ENCODE data around the gene SCN4A. TPM values are rescaled to one million over a fixed set of nuclear protein-coding genes. Genes with fewer than 3 reads are reported as not detected.

Gene SCN4A
- total RNA-seq, 2 experiments from 2014 or later, result 0.14 to 0.31 TPM

DNA sequence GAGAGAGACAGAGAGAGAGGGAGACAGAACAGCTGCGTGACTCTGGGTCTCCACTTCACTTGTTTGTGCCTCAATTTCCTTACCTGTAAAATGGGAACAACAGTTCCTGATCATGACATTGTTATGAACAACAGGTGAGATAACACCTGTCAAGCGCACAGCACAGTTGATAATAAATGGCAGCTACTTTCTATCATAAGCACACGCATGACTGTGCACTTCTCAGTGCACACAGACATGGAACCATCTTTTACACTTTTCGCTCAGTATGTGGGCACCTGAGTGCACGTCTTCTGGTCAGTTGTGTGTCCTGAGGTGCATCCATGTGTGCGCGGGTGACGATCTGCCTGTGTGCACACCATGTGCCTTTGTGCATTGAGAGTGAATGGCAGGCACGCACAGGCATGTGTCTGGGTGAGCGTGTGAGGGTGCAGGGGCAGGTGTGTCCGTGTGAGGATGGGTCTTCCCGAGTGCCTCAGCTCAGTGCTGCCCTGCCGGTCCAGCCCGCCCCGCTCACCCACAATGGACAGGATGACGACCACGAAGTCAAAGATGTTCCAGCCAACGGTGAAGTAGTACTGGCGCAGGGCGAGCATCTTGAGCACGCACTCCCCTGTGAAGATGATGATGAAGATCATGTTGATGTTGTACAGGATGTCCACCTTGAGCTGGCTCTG lies 30.3 kb downstream of the SCN4A start:
- H3K9me3 Mint-ChIP-seq, result no peaks in the 10 kb centered on the region
- no peaks in the 10 kb centered on the region for H3K36me3 Mint-ChIP-seq
- peaks cover 15% of the 10 kb centered on the region for H3K4me1 Mint-ChIP-seq
- DNase-seq, result no peak
- no peak overlapping the region for H3K4me3 Mint-ChIP-seq
- no peaks in the 10 kb centered on the region for H3K27me3 Mint-ChIP-seq
- no peak overlapping the region for H3K27ac Mint-ChIP-seq

DNA sequence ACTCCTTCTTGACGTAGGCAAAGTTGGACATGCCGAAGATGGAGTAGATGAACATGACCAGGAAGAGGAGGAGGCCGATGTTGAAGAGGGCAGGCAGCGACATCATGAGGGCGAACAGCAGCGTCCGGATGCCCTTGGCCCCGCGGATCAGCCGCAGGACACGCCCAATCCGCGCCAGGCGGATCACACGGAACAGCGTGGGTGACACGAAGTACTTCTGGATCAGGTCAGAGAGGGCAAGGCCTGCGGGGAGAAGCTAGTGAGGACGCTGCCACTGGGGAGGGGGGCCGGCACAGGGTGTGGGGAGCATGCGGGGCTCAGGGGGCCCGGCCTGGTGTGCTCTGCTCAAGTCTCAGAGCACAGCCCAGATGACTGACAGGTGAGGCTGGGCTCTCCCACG lies 31.0 kb downstream of the SCN4A start:
- Mint-ChIP-seq H3K27ac (no peak overlapping the region), H3K4me3 (no peak overlapping the region), H3K9me3 (no peaks in the 10 kb centered on the region)

DNA sequence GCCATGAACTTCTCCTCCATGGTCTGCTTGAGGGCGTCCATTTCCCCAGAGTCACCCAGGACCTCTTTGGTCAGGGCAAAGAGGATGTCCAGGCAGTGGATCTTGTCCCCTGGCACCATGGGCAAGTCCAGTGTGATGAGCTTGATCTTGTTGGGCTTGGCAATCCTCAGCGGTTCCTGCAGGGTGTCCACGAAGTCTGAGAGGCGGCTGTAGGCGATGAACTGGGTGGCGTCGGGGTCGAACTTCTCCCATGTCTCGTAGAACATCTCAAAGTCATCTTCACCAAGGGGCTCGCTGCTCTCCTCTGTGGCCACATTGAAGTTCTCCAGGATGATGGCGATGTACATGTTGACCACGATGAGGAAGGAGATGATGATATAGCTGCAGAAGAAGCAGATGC lies 31.6 kb downstream of the SCN4A start:
- Mint-ChIP-seq H3K27ac (no peak overlapping the region), H3K4me1 (peaks cover 10% of the 10 kb centered on the region), H3K4me3 (no peak overlapping the region), H3K36me3 (no peaks in the 10 kb centered on the region), H3K9me3 (no peaks in the 10 kb centered on the region), H3K27me3 (no peaks in the 10 kb centered on the region)
- no peak for DNase-seq

More for the DNA sequence above, 31.0 kb downstream of the SCN4A start:
- H3K36me3 Mint-ChIP-seq, result no peaks in the 10 kb centered on the region
- no peaks in the 10 kb centered on the region for H3K27me3 Mint-ChIP-seq
- peaks cover 14% of the 10 kb centered on the region for H3K4me1 Mint-ChIP-seq
- no peak for DNase-seq

DNA sequence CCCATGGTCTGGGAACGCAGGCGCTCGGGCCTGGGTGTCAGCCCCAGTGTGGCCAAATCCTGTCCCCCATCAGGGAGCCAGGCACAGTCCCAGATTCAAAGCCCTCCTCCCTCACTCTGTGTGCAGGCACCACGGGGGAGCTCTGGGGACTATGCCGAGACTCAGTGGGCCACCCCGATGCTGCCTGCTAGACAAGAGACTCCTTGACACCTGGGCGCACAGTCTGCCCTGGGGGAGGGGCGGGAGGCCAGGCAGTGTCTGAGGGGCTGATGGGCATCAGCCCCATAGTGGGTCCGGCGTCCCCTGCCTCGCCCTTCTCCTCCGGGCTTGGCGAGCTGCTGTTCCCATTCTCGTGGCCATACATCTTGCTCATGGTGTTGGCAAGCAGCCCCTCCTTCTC lies 32.1 kb downstream of the SCN4A start:
- DNase-seq, result no peak
- Mint-ChIP-seq H3K9me3 (no peaks in the 10 kb centered on the region), H3K27me3 (no peaks in the 10 kb centered on the region), H3K4me1 (peaks cover 5% of the 10 kb centered on the region), H3K27ac (no peak overlapping the region), H3K4me3 (no peak overlapping the region), H3K36me3 (no peaks in the 10 kb centered on the region)

DNA sequence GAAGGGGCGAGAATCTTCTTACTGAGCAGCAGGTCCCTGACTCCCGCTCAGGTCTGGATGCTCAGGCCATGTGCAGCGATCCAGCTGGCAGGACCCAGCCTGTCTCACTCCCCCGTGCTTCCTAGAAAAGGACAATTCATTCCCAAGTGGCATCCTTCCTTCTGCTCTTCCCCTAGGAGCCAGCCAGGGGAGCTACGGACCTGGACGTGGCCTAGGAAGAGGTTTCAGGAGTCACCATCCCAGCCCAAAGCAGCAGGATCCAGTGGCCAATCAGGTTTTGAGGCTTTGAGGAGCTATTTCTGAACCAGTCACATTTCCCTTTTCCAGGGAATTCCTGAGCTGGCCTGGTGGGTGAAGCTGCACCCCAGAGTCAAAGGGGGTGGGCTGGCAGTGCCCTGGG lies 32.8 kb downstream of the SCN4A start:
- no peak overlapping the region for H3K27ac Mint-ChIP-seq
- H3K36me3 Mint-ChIP-seq, result no peaks in the 10 kb centered on the region
- no peaks in the 10 kb centered on the region for H3K9me3 Mint-ChIP-seq
- no peaks in the 10 kb centered on the region for H3K27me3 Mint-ChIP-seq
- no peak for DNase-seq
- no peaks in the 10 kb centered on the region for H3K4me1 Mint-ChIP-seq
- H3K4me3 Mint-ChIP-seq, result no peak overlapping the region

DNA sequence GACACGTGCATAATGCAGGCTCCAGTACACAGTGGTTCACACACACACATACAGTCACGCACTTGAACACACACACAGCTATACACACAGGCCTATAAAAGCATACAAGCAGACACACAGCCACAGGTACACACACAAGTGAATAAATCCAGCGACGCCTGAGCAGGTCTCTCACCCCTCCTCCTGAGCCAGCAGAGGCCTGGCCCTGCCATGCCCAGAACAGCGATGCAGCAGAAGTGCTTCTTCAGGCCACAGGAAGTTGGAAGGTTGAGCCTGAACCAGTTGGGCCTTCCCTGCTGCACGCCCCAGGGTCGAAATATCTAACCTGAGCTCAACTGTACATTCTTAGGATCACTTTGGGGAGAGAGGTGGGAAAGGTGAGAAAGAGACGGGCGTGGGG lies 33.3 kb downstream of the SCN4A start:
- H3K4me3 Mint-ChIP-seq, result no peak overlapping the region
- H3K27me3 Mint-ChIP-seq, result no peaks in the 10 kb centered on the region
- DNase-seq, result no peak
- no peaks in the 10 kb centered on the region for H3K36me3 Mint-ChIP-seq
- no peak overlapping the region for H3K27ac Mint-ChIP-seq
- H3K4me1 Mint-ChIP-seq, result no peaks in the 10 kb centered on the region
- no peaks in the 10 kb centered on the region for H3K9me3 Mint-ChIP-seq

DNA sequence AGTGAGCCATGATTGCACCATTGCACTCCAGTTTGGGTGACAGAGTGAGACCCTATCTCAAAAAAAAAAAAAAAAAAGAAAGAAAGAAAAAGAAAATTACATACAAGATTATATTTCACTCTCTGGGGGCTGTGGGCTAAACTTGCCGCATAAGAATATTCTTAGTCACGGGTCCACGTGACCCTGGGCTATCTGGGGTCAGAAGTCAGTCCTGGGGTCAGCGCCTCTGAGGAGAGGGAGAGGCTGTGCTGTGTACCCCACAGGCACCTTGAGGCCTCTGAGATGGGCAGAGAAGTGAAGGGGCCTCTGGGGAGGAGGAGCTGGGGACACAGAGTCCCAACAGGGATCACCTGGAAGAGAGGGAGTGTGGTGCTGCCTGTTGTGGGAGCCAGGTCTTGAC lies 34.8 kb downstream of the SCN4A start:
- no peak overlapping the region for H3K4me3 Mint-ChIP-seq
- H3K27ac Mint-ChIP-seq, result no peak overlapping the region
- no peaks in the 10 kb centered on the region for H3K27me3 Mint-ChIP-seq
- no peaks in the 10 kb centered on the region for H3K36me3 Mint-ChIP-seq
- H3K9me3 Mint-ChIP-seq, result no peaks in the 10 kb centered on the region
- H3K4me1 Mint-ChIP-seq, result peaks cover 2% of the 10 kb centered on the region
- no peak for DNase-seq

DNA sequence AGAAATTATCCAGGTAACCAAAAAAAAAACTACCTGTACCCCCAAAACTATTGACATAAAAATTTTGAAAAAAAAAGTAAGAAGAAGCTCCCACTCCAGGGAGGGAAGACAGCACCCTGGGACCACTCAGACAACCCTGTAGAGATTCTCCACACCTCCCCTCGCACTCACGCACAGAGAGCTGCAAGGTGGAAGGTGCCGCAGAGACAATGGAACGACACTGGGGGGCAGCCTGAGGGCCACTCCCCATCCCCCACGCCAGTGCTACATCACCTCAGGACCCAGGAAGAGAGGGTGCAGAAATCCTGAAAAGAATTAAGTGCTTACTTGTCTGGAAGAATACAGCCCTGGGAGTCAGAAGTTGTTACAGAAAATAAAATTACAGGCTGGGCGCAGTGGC lies 35.4 kb downstream of the SCN4A start:
- DNase-seq, result no peak
- Mint-ChIP-seq H3K36me3 (no peaks in the 10 kb centered on the region), H3K27me3 (no peaks in the 10 kb centered on the region), H3K4me1 (peaks cover 7% of the 10 kb centered on the region), H3K4me3 (no peak overlapping the region), H3K9me3 (no peaks in the 10 kb centered on the region), H3K27ac (no peak overlapping the region)

DNA sequence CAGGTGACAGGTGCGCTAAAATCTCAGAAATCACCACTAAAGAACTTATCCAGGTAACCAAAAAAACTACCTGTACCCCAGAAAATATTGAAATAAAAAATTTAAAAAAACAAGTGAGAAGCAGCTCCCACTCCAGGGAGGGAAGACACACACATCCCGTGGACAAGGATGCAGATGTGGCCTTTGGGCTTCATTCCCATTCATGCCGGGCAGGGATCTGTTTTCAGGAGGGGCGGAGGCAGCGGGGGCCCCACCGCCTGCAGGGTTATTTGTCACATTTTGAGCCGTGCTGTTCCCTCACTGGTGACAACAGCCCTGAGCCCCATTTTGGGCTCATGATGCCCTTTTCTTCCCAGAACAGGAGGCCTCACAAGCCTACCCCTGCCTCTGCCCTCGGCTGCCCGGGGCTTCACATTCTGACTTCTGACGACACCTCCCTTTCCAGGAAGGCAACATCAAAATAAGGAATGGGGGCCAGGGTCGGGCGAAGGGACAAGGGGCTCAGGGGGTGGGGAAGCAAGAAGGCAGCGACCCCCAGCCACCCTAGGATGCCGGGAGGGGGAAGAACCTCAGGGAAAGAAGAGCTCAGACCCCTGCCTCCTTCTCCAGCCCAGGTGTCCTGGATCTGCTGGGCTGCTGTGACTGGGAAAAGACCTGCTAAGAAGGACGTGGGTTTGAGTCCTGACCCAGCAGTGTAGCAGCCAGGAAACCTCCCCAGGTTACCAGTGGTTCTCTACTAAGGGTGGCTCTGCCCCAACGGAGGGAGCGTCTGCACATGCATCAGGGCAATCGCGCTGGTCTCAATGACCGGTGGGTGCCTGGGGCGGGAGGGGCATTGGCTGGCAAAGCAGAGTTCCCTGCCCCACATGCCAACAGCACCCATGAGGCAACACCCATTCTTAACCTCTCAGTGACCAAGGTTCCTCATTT lies 38.3 kb downstream of the SCN4A start:
- H3K4me3 Mint-ChIP-seq, result no peak overlapping the region
- no peaks in the 10 kb centered on the region for H3K27me3 Mint-ChIP-seq
- H3K36me3 Mint-ChIP-seq, result no peaks in the 10 kb centered on the region
- peak overlapping the region; percentile 12 for H3K27ac Mint-ChIP-seq
- no peaks in the 10 kb centered on the region for H3K9me3 Mint-ChIP-seq
- no peak for DNase-seq
- H3K4me1 Mint-ChIP-seq, result peaks cover 20% of the 10 kb centered on the region

DNA sequence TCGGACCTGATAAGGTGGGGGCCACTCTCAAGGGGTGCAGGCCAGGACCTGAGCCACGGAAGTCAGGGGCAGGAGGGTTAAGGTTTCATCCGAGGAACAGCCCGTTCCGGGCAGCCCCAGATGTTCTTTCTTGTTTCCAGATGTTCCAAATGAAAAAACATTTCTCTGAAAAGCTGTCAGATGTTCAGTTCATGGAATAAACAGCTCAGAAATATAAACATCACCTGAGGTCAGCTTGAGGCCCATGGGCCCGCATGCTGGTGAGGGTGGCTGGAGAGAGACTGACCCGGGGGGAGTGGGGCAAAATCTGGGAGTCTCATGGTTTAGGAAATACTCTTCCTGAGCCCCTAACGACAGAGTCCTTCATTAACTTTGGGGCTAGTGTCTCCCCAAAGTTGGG lies 39.1 kb downstream of the SCN4A start:
- no peaks in the 10 kb centered on the region for H3K9me3 Mint-ChIP-seq
- no peak overlapping the region for H3K27ac Mint-ChIP-seq
- H3K27me3 Mint-ChIP-seq, result no peaks in the 10 kb centered on the region
- no peak overlapping the region for H3K4me3 Mint-ChIP-seq
- DNase-seq, result no peak
- peaks cover 20% of the 10 kb centered on the region for H3K4me1 Mint-ChIP-seq
- no peaks in the 10 kb centered on the region for H3K36me3 Mint-ChIP-seq

DNA sequence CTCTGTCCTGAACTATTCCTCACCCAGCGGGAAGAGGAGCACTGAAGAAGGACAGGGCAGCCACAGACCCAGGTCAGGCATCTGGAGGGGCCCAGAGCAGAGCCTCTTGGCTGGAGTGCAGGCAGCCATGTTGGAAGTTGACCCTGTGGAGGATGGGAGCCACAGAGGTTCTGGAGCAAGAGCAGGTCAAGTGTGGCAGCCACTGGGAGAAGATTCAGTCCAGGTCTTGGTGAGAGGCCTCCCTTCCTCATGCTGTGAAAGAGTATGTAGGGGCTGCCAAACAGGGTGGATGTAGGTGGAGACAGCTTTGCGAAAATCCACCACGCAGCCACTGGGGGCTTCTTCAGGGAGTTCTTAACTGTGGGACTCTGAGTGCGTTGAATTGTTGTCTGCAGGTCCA lies 40.0 kb downstream of the SCN4A start:
- H3K27me3 Mint-ChIP-seq, result no peaks in the 10 kb centered on the region
- H3K4me1 Mint-ChIP-seq, result peaks cover 20% of the 10 kb centered on the region
- DNase-seq, result no peak
- H3K36me3 Mint-ChIP-seq, result no peaks in the 10 kb centered on the region
- H3K9me3 Mint-ChIP-seq, result no peaks in the 10 kb centered on the region
- peak overlapping the region; percentile 70 for H3K27ac Mint-ChIP-seq
- H3K4me3 Mint-ChIP-seq, result peak overlapping the region; percentile 94

DNA sequence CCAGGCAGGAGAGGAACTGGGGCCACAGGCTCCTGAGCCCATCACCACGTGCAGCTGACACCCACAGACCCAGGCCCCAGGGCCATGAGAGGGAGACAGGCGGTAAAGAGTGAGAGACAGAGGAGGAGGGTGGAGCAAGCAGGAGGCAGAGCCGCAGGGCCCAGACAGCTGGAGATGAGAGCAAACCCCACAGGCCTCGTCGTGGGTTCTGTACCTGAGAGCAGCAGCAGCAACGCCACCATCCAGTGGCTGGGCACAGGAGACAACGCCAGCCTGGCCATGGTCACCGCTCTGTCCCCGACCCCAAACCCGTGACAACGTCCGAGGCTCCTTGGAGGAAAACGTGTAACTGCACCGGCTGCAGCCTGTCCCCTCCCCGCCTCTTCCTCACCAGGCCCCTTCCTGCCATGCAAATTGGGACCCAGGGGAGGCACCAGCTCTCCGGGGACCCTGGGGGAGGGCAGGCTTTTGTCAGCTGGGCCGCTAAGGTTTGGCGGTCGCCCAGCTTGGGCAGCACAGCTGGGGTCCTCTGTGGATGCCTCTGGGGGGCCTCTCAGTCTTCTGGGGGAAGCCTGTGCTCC lies 40.6 kb downstream of the SCN4A start, which contains the start of gene CD79B:
TSS of gene CD79B (minus strand) at position 351 of the 581 bp plus-strand sequence. CDS start at position 281, 70 bp downstream.
- H3K9me3 Mint-ChIP-seq, result no peaks in the 10 kb centered on the region
- H3K27ac Mint-ChIP-seq, result peak within 1 kb of the TSS; percentile 87
- no peaks in the 10 kb centered on the region for H3K27me3 Mint-ChIP-seq
- peak within 1 kb of the TSS; percentile 94 for H3K4me3 Mint-ChIP-seq
- DNase-seq, result peak; percentile 65
- no peaks in the 10 kb centered on the region for H3K36me3 Mint-ChIP-seq
- peaks cover 20% of the 10 kb centered on the region for H3K4me1 Mint-ChIP-seq

DNA sequence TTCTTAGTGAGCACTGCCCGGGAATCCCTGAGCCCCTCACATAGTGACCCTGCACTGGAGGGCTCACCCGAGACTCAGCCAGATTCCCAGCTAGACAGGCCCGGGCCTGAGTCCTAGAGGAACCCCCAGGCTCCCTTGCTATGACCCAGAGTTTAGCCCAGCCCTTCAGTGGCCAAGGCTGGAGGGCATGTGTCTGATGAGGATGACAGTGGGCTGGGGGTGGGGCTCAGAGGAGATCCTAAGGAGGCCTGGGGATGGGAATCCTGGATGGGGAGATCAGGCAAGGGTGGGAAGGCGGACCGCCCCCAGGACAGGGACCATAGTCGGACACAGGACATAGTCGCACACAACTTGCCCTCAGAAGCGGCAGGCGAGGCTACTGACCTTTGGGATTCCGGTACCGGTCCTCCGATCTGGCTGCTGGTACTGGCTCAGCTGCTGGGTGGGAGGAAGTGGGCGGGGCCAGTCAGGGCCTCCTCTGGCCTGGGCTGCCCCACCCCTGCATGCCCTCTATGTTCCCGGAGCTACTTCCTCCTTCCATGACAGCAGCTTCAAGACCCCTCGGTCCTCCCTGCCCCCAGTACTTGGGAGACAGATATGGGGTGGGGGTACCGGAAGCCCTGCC lies 41.7 kb downstream of the SCN4A start:
- peak; percentile 63 for DNase-seq
- Mint-ChIP-seq H3K27ac (peak overlapping the region; percentile 54), H3K9me3 (no peaks in the 10 kb centered on the region), H3K4me1 (peaks cover 20% of the 10 kb centered on the region), H3K4me3 (peak overlapping the region; percentile 94), H3K27me3 (no peaks in the 10 kb centered on the region), H3K36me3 (no peaks in the 10 kb centered on the region)

DNA sequence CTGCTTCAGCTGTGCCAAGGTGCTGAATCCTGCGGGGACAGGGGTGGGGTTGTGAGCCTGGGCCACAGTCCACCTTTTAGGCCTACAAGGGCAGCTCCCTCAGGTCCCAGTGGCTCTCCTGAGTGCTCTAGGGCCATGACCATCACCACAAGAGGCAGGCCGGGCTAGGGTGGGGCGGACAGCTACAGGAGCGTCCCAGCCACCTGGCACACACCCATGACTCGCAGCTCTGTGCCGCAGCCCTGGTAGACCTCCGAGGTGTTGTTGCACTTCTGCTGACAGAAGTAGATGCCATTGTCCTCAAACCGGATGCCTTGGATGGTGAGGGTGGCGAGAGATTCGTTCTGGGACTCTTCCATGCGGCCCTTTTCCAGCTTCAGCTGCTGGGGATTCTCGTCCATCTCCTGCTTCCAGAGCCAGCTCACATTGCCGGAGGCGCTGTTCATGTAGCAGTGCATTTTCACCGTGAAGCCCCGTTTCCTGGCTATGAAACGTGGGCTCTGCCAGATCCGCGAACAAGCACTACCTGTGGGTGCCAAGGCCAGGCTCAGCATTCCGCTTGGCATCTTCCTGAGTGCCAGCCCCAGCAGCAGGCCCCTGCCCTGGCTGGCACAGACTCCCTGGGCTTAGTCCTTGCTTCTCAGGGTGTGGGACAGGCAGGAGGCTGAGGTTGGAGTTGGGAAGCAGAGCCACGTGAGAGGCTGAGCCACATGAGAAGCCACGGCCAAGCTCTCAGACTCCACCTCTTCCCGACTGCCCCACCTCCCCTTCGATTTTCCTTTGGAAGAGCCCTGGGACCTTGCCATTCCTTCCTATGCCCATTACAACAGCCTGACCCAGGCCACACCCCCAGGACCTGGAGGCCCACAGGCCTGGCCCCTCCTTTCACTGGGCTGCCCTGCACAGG lies 42.6 kb downstream of the SCN4A start:
- Mint-ChIP-seq H3K4me3 (no peak overlapping the region), H3K4me1 (peaks cover 20% of the 10 kb centered on the region), H3K27ac (no peak overlapping the region), H3K9me3 (no peaks in the 10 kb centered on the region), H3K36me3 (no peaks in the 10 kb centered on the region), H3K27me3 (no peaks in the 10 kb centered on the region)
- DNase-seq, result no peak

Data from activated naive CD8-positive, alpha-beta T cell treated with anti-CD3 and anti-CD28 coated beads for 36 hours (primary cell).